Measurements from ENCODE around the gene ACAD11. TPM values are rescaled to one million over a fixed set of nuclear protein-coding genes. Genes with fewer than 3 reads are reported as not detected.

The ACAD11 gene
- polyA plus RNA-seq, 1 donor = 58.7 TPM

Other genes starting within 250 kb of the ACAD11 start
- 61.3 TPM for gene DNAJC13, start 242.3 kb downstream of the ACAD11 start, polyA plus RNA-seq (ENCODE audit: insufficient read length)
- 1.6 TPM for gene ACKR4, start 62.5 kb downstream of the ACAD11 start, polyA plus RNA-seq (ENCODE audit: insufficient read length)
- gene UBA5, start 520 bp upstream of the ACAD11 start, polyA plus RNA-seq (ENCODE audit: insufficient read length) = 85.4 TPM
- 88.9 TPM for gene NPHP3, start 62.6 kb upstream of the ACAD11 start, polyA plus RNA-seq (ENCODE audit: insufficient read length)

All from left kidney (tissue), 1 donor.